SKM-1 treated with dmso at 0.1 percent for 144 hours (cell line): ENCODE measurements around the gene CSNK2A3.
"Not testable (repeated sequence)": the region's sequence is repeated elsewhere in the genome, so short reads cannot be mapped to it uniquely, and the experiment has no call there.

Source experiments
- DNase-seq: peaks from one replicate; lab custom pipeline; 2025; ENCODE audit not compliant: unreplicated experiment; lab: John Stamatoyannopoulos, UW

Gene CSNK2A3

DNA sequence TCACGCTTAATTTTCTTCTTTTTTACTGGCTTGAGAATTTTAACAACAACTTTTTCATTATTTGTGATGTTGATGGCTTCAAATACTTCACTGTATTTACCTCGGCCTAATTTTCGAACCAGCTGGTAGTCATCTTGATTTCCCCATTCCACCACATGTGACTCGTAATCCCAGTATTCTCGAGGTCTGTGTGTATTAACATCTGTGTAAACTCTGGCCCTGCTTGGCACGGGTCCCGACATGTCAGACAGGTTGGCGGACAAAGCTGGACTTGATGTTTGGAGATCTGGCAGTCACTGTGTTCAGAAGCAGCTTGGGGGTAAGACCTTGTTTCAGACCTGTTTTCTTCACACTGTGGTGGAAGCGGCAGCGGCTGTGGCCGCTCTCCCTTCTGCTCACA is at the start of gene CSNK2A3:
Gene CSNK2A3, minus strand, starts transcription at position 373 of the 400 bp plus-strand sequence. Its CDS starts 131 bp downstream, at position 242.
- DNase-seq, result not testable (repeated sequence)

DNA sequence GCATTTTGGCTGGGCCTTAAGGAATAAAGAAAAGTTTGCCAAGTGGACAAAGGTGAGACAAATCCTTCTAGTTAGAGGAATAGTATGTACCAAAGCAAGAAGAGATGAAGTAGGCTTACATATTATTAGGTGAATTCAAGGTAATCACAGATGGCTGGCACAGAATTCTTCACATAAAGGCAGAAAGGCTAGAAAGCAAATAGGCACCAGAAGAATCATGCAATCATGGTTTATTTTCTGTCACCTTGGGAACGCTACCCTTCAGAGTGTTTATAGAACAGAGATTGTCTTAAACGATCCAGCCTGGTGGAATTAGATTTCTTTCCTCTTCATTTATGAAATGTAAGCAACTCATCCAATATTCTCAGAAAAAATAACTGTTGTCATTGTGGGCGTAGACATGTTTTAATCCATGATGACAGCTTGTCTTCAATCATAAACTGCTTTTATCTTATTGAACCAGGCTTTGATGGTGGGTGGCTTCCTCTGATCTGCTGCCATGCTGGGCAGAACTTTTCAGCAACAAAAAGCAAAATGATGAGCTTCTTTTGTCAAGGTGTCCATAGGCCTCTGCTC is 49.0 kb upstream of the CSNK2A3 start:
- DNase-seq, result no peak

DNA sequence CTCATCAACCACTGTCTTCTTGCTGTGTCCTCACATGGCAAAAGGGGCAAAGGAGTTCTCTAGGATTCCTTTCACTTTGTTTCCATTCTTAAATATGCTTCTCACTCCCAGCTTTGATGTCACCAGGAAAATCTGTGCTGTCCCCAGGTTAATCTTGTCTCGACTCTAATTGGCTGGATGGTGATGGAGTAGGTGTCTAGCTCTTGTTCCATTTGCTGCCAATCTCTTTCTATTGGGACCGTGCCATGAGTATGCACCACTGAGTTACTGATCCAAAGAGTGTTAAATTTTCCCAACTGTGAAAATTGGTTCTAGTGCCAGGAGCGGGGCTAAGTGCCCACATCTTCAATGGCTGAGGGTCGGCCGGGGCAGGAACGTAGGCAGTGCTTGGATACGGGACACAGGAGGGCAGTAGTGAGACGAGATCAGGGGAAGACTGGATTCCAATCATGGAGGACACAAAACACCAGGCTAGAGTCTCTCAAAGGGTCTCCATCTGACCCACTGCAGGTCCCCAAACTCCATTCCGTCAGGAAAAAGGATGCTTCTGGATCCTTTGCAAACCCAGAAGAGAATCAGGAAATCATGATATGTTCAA is 47.7 kb upstream of the CSNK2A3 start:
- DNase-seq, result peak; percentile 10

DNA sequence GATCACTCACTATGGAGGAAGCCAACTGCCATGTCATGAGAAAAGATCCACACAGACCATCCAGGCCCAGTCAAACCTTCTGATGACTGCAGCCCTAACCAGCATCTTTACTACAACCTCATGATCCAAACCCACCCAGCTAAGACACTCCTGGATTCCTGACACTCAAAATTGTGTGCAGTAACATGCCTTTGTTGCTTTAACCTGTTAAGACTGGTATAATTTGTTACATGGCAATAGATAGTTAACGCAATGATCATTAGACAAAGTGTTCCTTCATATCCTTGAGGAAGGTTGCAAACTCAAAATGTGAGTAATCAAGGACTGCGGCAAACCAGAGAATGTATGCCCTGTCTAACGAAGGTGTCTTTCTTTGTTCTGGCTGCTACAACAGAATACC is 47.1 kb upstream of the CSNK2A3 start:
- DNase-seq, result no peak

DNA sequence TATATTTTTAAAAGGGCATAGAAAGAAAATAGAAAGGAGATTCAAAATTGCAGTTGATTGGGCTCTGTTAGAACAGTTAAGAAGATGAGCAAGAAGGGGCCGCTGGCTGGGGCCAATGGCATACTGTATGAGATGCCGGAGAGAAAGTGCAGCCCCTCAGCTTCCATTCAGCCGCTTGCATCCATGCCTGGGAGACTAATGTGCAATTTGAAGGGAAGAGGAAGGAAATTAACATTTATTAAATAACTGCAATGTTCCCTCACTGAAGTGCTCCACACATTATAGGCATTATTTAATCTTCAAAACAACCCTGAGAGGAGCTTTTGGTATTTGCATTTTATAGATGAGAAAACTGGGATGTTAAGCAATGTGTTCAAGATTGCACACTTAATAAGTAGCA is 44.7 kb upstream of the CSNK2A3 start:
- no peak for DNase-seq

DNA sequence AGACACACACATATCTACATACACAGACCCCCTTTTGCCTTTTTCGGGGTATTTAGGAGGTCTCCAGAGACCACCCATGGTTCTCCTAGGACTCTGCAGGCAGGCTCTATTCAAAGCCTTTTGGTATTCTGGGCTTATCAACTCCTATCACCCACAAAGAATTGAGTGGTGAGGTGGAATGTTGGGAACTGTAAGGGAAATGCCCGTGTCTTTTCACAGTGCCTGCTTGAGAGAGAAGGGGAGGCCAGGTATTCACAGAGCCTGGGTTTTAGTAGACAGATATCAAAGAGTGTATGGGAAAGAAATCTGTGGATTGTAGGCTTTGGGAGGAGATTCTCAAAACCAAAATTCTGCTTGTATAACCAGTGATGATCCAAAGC is 44.0 kb upstream of the CSNK2A3 start:
- DNase-seq, result no peak

DNA sequence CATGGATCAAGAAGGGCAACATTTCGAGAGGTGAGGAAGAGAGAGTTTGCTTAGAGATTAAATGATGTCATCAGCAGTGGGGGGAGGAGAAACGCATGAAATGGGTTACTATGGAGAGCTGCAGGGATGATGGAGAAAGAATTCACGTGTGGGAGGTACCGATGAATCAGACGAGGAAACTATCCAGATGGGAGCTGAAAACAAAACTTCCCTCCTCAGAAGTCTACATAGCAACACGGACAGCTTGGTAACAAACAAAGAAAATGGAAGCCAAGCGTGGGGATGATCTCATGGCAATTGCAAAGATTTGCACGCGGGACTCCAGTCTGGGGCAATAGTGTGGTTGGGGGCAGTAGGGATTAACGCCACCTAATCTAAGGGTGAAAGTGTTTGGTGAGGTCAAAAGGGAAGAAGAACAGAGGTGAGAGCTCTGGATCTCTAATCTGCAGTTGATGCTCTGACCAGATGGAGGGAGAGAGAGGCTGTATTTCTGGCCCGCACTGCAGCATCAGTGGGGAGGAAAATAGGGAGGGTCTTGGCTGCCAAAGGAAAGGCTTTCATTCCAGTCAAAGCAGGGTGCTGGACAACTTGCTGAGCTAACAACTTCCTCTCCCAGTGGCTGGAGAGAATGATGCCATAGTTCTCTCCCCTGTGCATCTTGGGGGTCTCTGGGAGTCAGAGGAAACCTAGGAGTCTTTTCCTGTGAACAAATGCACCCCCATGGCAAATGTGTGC is 43.4 kb upstream of the CSNK2A3 start:
- DNase-seq, result no peak

DNA sequence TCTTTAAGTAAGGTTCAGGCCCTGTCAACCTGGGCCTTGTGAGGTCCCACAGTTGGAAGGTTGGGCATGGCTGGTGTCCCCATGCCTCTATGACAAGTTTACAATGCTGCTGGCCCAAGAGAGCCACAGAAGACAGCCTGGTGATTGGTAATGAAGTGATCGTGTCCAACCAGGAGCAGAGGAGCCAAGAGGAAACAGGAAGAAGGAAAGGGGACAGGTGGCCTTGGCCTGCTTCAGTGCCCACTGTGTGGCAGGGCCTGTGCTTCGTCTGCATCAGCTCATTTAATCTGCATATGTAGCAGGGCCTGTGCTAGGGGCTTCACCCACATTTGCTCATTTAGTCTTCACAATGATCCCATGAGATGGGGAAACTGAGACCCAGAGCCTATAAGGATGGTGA is 42.1 kb upstream of the CSNK2A3 start:
- no peak for DNase-seq

DNA sequence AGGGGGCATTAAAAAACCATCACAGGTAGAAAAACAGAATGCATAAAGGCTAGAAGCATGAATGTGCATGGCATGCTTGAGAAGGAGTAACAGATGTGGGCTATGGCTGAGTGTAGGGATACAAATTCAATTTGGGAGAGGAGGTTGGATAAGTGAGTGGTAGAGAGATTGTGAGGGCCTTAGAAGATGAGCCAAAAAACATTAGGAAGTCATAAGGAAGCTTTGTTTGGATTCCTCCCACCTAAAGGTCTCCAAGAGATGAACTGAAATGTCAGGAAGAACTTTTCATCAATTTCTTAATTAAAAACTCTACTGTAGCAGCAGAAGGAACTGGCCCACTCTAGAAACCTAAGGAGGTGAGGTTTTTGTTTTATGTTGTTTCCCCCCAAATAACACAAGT is 41.2 kb upstream of the CSNK2A3 start:
- no peak for DNase-seq

DNA sequence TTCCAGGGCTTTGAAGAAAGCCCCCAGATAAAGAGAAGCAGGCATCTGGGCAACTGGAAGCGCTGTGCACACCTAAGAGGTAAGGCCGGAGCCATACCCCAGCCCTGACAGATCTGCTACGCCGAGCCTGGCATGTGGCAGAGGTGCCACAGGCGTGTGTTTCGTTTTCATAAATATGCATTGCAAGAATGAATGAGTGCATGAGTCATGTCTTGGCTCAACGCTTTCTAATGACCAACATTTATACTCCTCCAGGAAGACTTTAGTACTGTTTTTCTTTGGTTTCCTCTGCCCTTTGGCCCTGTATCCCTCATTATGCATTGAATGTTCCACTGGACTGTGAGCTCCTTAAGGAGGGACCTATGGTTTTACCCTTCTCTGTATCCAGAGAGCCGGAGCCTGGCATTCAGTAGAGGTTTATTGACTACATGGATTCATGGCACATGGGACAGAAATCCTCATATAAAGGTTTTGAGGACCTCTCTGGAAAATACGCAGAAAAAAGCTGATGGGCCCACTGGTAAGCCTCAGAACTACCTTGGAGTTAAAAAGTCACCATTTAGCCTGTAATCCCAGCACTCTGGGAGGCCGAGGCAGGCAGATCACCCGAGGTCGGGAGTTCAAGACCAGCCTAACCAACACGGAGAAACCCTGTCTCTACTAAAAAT is 38.9 kb upstream of the CSNK2A3 start:
- no peak for DNase-seq

DNA sequence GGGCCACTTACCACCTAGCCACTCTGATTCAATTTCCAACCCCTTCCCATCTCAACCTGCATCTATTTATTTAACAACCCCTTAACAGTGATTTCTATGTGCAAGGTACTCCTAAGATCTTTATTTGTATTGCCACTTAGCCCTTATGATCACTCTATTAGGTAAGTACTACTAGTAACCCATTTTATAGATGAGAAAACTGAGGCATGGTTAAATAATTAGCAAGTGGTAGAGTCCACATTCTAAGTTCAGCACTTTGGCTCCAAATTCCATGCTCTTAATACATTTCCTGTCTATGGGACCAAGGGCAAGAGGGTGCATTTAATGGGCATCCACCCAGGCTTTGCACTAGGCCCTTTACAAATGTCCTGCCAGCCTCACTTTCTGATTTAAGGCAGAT is 38.1 kb upstream of the CSNK2A3 start:
- no peak for DNase-seq

DNA sequence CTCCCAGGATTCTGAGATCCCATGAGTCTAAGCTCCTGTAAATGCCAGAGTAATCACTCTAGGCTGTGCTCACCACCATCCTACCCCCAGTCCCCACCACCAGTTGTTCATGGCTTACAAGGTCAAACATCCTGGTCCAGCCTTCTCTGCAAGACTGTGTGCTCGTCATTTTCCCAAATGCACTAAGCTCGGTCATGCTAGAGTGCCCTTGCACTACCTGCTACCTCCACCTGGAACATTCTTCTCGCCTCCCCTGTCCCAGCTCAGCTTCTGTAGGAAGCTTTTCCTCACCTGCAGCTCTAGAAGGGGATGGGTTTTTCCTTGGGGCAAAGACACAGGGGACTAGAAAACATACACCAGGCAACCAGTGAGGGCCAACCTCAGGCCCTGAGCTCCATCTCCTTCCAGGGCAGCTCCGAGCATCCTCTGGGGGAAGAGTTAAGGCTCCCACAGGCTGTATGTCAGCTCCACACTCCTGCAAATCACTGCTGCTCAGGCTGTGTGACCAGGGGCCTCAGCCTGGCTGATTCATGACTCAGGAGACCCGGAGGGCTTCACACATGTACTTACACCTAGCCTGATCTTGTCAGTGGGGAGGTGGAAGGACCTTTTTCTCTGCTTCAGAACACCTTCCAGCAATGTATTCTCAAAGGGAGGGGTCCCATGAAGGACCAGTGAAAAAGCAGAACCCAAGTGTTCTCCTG is 37.2 kb upstream of the CSNK2A3 start:
- no peak for DNase-seq

DNA sequence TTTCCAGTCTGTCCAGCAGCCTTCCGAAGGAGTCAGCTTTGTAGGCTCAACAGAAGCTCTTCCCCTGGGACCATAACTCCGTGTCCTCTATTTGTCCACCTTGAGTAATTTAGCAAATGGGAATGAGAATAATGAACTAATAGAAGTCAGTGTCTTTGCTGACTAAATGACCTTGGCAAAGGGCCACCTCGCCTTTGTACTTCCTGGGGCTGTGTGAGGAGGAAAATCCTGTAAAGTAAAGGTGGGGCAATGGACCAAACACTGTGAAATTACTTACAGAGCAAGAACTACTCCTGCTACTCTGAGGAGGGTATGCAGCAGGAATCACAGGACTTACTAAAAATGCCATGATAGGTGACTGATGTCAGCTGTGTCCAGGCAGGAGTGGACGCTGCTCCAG is 36.2 kb upstream of the CSNK2A3 start:
- no peak for DNase-seq

DNA sequence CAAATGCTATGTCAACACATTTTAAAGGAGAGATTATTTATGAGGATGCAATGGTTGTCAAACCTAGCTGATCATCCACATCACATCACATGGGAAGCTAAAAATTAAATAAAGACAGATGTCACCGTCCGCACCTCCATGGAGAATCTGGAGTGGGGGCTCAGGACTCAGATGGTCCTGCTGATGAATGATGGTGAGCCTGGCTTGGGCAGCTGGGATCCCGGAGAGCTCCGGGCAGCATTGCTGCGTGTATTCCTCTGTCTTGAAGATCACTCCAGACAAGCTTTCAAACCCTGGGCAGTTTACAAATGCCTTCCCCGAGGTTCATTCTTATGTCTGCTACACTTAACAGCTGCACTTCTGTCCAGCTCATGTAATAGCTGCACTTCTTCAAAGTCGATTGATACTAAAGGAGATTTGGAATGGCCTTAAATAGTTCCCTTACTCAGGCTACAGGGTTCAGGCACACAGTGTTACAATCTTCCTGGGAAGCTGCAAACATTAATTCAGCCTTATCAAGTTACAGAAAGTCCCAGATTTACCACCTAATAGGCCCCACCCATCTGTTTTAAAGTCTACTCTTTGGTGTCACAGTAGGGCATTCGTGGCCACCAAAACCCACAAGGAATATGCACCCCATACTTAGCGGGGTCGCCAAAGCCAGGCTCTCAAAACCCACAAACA is 34.7 kb upstream of the CSNK2A3 start:
- DNase-seq, result no peak

DNA sequence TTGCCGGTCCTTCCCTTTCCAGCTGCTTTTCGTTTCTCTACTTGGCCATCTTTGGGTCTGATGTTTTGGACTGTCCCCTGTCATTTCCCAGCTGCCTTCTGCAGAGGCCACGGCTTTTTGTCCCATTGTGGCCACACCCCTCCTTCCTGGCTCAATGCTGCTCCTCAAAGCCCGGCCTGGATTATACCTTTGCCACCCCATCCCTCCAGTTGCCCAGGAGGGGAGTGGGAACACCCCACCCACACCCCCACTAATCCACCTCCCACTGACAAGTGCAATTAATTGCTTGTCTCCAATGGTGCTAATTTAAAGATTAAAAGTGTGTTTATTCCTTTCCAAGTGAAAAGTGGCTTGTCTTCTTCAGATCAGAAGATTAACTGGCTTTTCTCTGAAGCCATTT is 34.2 kb upstream of the CSNK2A3 start:
- no peak for DNase-seq

DNA sequence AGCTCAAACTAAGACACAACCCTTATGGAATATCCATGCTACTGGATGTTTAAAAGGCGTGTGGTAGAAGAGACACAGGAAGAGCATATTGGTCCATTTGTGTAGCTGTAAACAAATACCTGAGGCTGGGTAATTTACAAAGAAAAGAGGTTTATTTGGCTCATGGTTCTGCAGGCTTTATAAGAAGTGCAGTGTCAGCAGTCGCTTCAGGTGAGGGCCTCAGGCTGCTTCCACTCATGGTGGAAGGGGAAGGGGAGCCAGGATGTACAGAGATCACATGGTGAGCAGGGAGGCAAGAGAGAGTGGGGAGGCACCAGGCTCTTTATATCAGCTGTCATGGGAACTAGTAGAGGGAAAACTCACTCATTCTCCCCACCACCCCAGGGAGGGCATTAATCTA is 31.8 kb upstream of the CSNK2A3 start:
- DNase-seq, result no peak

DNA sequence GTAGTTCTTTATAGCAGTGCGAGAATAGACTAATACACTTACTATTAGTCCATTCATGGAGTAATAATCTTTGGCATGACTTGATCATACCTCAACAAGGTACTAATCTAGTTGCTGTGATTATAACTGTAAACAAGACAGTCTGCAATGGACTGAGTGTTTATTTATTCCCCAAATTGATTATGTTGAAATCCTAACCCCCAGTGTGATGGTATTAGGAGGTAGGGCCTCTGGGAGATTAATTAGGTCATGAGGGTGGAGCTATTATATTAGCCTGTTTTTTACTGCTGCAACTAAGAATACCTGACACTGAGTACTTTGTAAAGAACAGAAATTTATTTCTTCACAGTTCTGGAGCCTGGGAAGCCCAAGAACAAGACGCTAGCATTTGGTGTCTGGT is 30.9 kb upstream of the CSNK2A3 start:
- DNase-seq, result no peak

DNA sequence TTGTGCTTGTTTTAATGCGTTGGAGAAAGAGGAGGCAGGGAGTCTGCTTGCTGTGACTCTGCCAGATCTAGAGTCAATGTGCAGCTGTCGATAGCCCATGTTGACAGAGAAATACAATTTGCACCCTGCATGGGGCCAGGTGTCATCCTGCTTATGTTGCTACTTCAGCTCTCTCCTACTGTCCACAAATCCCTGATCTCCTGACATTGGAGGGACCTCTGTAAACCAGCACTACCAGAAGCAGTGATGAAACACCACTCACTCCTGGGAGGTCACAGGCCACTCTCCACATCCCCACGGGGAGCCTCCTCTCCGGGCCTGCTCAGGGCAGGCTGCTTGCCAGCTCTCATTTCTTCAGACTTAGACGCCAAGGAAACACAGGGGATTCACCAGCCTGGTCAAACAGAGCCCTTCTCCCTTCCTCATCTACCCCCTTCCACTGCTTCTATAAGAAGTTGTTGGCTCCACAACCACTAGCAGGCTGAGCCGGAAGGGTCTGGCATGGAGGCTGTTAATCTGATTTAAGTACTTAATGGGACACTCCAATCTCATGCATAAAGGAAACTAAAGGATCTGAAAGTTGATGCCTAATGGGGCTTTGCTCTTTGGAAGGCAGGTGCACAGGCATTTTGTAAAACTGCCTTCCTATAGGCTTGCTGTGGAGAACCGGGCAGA is 29.9 kb upstream of the CSNK2A3 start:
- DNase-seq, result no peak

DNA sequence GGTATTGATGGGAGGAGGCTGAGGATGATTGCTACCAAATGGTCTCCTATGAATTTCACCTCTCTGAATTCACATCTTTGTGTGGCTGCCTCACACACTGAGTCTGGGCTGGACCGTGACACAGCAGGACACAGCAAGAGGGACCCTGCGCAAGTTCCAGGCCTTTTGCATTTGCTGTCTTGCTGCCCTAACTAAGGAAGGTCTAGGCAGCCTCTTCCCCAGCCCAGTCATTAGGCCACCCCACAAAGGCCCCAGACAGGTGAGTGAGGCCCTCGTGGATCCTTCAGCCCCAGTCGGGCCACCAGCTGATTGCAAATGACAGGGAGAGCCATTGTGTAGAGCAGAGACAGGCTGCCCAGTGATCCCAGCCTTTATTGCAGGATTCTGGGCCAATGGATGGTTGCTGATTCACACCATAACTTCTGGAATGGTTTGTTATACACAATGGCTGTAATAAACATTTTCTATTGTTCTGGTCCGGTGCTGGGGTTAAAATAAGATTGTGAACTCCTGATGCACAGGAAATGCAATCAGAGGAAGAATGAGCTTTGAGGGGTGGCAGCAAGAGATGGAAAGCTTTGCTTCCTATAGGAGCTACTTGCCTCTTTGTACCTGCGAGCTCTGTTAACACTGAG is 28.5 kb upstream of the CSNK2A3 start:
- no peak for DNase-seq

DNA sequence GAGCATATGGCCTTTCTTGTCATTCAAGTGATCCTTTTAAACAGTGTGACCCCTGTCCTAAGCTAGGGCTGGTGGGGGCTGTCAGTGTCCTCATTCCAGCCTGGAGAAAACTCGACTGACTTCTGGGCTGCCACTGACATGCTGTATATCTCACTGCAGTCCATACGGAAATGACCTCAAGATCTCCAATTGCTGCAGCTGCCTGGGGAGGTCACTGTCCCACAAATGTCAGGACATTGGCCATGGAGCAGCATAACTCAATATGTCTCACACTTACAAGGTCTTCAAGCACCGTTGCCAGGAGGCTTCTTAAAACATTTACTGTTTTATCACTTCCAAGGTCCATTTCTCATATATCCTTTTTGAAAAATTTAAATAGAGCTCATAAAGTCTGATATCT is 27.8 kb upstream of the CSNK2A3 start:
- no peak for DNase-seq
